Right atrium auricular region (tissue), 2 donors: ENCODE results near the gene UQCRQ. TPM values are rescaled to one million over a fixed set of nuclear protein-coding genes. Genes with fewer than 3 reads are reported as not detected.

Experiments
- DNase-seq: peaks from one replicate; pipeline ENCODE4 v3.0.0-alpha.2; 2019; ENCODE audit warnings: low spot score
- H3K27ac ChIP-seq, 2 donors: fragments of 200-600 bp; sonication (generic); 1 replicate in 1 of 2; 2 replicates in 1 of 2; pipeline ENCODE4 v1.5.1; 2016 to 2019
- H3K27me3 ChIP-seq, 2 donors: fragments of 200-600 bp; sonication (generic); one replicate each; pipeline versions ENCODE4 v1.5.1 to v1.6.0; 2017 to 2019
- H3K36me3 ChIP-seq: fragments of 200-600 bp; sonication (generic); one replicate; pipeline ENCODE4 v1.5.1; 2016
- H3K4me1 ChIP-seq, 2 donors: fragments of 200-600 bp; sonication (generic); one replicate each; pipeline versions ENCODE4 v1.5.1 to v1.6.0; 2017 to 2019
- H3K4me3 ChIP-seq, 2 donors: fragments of 200-600 bp; sonication (generic); 1 replicate in 1 of 2; 2 replicates in 1 of 2; pipeline ENCODE4 v1.5.1; 2017 to 2019; ENCODE audit warnings: mild to moderate bottlenecking in 1 of 2, moderate library complexity in 1 of 2
- H3K9me3 ChIP-seq, 2 donors: fragments of 200-600 bp; sonication (generic); one replicate each; pipeline ENCODE4 v1.5.1; 2019
- total RNA-seq, 2 donors: library from RNA; depleted of rRNA; stranded (reverse); fragments of >200 nt; gene quantifications; one replicate each; pipeline ENCODE4 v1.1.0, GENCODE V29; 2016
- TF ChIP-seq, protein P1 (sequence below), 2 donors: fragments of 200-600 bp; sonication (generic); IDR thresholded peaks; one replicate each; pipeline ENCODE4 v1.5.1; 2019; ENCODE audit warnings: antibody characterized with exemption in 2 of 2

The UQCRQ gene
- total RNA-seq, 2 donors from 2014 or later = 276 to 335 TPM

DNA sequence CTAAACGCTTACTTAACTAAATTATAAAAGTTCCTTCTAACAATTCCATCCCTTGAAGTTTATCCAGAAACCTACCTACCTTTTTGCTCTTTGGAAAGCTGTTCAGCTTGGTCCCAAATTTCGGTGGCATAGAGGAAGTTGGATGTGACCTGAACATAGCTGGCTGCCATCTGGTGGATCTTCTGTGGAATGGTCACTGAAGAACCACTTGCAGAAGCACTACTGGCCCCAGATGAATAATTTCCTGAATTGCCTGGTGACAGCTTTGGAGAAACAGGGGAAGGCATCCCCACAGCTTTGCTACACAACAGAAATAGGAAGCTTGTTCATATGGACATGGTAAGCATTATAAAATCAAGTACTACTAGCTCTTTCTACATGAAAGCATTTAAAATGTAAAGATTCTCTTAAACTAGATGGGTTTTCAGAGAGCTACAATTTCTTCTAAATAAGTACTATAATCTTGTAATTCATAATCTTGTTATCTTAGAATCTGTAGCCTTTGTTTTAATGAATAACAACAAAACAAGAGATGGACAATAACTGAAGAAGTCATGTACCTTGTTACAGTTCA lies 16.9 kb downstream of the UQCRQ start:
- no peaks in the 10 kb centered on the region for H3K9me3 ChIP-seq
- no peaks in the 10 kb centered on the region for H3K27me3 ChIP-seq
- TF ChIP-seq, protein P1, sequence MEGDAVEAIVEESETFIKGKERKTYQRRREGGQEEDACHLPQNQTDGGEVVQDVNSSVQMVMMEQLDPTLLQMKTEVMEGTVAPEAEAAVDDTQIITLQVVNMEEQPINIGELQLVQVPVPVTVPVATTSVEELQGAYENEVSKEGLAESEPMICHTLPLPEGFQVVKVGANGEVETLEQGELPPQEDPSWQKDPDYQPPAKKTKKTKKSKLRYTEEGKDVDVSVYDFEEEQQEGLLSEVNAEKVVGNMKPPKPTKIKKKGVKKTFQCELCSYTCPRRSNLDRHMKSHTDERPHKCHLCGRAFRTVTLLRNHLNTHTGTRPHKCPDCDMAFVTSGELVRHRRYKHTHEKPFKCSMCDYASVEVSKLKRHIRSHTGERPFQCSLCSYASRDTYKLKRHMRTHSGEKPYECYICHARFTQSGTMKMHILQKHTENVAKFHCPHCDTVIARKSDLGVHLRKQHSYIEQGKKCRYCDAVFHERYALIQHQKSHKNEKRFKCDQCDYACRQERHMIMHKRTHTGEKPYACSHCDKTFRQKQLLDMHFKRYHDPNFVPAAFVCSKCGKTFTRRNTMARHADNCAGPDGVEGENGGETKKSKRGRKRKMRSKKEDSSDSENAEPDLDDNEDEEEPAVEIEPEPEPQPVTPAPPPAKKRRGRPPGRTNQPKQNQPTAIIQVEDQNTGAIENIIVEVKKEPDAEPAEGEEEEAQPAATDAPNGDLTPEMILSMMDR (IDR thresholded peaks at IDR 0.05) = peak; percentile 42 to 74
- no peak overlapping the region for H3K27ac ChIP-seq
- no peak overlapping the region for H3K4me3 ChIP-seq
- peaks cover 86% of the 10 kb centered on the region for H3K36me3 ChIP-seq
- peak; percentile 66 for DNase-seq
- no peaks in the 10 kb centered on the region for H3K4me1 ChIP-seq

DNA sequence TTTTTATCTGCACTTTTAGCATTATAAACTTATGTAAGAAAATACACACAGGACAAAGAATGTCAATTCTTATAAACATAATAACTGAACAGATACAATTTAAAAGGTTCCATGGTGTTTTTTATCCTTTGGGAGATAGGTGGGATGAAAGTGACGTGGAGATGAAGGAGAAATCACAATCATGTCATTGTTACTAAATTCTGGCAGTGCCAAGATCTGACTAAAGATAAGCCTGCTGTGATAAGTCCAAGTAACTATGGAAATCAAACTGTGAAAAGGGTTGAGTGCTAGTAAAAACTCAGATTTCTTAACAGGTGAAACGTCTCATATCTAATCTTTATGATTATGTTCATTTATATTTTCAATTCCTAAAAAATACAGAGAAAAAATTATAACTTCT lies 18.1 kb downstream of the UQCRQ start:
- H3K4me3 ChIP-seq = no peak overlapping the region

DNA sequence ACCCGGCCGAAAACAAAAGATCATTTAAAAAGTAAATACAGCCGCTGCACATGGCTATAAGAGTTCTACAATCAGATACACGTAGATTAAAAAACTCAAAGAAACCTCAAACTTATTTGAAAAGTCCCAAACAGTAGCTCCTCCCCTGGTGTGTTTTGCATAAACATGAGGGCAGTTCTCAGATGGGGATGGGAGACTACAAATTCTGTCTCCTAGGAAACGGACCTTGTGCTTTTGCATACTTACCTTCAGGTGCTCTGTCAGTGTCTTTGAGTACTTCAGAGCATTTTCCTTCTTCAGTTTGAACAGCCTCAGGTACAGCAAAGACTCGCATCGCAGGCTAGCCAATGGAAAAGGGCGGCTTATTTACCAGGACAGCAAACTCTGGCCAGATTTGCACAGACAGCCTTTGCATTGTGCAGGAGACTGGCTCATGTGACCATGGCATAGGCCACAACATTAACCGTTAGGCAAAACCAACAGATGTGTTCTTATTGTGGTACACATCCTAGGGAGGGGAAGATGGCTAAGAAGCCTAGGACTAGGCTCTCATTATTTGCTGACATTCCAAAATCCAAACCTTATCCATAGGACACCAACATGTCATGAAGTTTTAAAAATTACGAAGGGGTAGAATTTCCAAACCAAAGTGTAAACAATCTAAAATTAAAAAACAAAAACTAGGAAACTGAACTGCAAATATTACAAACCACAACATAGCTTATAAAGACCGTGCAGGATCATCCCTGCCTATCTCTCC lies 19.8 kb downstream of the UQCRQ start:
- H3K27me3 ChIP-seq = no peaks in the 10 kb centered on the region
- no peak overlapping the region for H3K4me3 ChIP-seq
- H3K4me1 ChIP-seq = no peaks in the 10 kb centered on the region
- H3K27ac ChIP-seq = no peak overlapping the region
- H3K9me3 ChIP-seq = no peaks in the 10 kb centered on the region
- TF ChIP-seq, protein P1 (IDR thresholded peaks at IDR 0.05) = no peak
- peaks cover 81% of the 10 kb centered on the region for H3K36me3 ChIP-seq
- DNase-seq = no peak

More for the DNA sequence above, 18.1 kb downstream of the UQCRQ start:
- Histone ChIP-seq H3K27me3 (no peaks in the 10 kb centered on the region), H3K27ac (no peak overlapping the region), H3K4me1 (no peaks in the 10 kb centered on the region), H3K9me3 (no peaks in the 10 kb centered on the region), H3K36me3 (peaks cover 83% of the 10 kb centered on the region)
- TF ChIP-seq, protein P1 (IDR thresholded peaks at IDR 0.05) = no peak
- DNase-seq = no peak

DNA sequence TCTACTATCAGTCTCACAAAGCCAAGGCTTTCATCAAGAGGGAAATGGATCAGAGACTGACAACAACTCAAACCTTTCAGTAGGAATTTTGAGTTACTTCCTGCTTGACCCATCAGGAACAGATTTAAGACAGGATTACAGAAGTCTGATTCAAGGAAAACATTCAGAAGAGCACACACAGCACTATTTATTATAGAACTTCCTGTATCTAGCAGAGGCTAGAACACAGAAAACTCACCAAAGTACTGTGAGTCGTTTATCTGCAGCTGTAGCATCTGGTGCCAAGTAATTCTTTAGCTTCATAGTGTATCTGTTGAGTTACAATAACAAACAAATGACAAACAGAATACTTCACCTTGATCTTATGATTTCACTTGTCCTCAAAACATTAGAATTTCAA lies 20.8 kb downstream of the UQCRQ start:
- H3K9me3 ChIP-seq = no peaks in the 10 kb centered on the region
- no peak overlapping the region for H3K4me3 ChIP-seq
- H3K27me3 ChIP-seq = no peaks in the 10 kb centered on the region
- H3K36me3 ChIP-seq = peaks cover 81% of the 10 kb centered on the region
- H3K4me1 ChIP-seq = no peaks in the 10 kb centered on the region
- H3K27ac ChIP-seq = no peak overlapping the region
- TF ChIP-seq, protein P1 (IDR thresholded peaks at IDR 0.05) = no peak
- no peak for DNase-seq

DNA sequence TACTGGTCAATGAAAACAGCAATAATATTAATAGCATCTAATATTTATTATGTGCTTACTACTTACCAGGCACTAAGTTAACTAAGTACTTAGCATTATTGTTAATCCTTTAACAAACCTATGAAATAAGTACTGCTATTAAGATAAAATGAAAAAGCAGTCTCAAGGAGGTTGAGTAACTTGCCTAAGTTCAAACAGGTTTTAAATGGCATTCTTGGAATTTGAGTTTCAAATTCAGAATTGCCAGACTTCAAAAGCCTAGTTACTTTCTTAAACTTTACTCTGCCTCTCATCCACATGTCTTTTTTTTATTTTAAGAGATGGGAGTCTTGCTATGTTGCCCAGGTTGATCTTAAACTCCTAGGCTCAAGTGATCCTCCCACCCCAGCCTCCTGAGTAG lies 23.1 kb downstream of the UQCRQ start:
- no peaks in the 10 kb centered on the region for H3K9me3 ChIP-seq
- H3K36me3 ChIP-seq = peaks cover 83% of the 10 kb centered on the region
- H3K27ac ChIP-seq = no peak overlapping the region
- TF ChIP-seq, protein P1 (IDR thresholded peaks at IDR 0.05) = no peak
- H3K4me1 ChIP-seq = no peaks in the 10 kb centered on the region
- DNase-seq = no peak
- no peak overlapping the region for H3K4me3 ChIP-seq
- H3K27me3 ChIP-seq = no peaks in the 10 kb centered on the region
